Fibroblast of skin of back (primary cell): Measurements from ENCODE around the gene LCT.

Experiments
- DNase-seq: peaks from one replicate; pipeline ENCODE4 v3.0.0-alpha.2; 2013

The LCT gene

DNA sequence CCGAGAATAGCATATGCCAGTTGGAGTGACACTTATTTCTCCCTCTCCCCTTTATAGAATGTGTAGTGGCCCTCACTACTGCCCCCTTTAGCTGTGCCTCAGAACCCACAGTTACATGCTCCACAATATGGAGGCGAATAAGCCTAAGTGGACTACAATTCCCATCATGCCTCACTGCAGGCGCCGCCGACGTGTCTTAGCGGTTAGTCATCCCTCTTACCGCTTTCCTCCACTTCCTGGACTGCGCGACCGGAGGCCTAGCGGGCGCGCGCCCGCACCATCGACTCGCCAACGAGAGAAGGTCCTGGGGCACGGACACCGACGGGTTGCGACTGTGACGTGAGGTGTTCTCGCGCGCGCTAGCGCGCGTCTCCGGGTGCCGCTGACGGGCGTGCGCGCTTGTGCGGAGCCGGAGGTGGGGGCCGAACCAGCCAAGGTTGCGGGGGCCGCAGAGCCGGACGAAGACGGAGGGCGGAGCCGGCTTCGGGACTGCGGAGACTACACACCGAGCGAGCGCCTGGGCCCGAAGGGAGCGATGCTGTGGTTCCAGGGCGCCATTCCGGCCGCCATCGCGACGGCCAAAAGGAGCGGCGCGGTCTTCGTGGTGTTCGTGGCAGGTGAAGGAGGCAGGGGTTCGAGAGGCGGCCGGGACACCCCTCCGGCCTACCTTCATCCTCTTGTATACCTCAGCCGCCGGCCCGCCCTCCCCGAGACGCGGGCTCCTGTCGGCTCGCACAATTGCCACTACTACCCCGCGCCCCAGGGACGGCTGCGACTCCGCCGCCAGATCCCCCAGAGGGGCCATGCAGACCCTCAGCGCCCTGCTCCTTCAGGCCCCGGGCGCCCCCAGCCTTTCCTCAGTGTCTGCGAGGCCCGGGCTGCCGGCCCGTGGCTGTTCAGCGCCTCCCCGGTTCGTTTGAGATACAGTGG lies 95.3 kb downstream of the LCT start, which contains the start of gene UBXN4:
Gene UBXN4, plus strand, starts transcription at position 461 of the 930 bp plus-strand sequence. Its CDS starts 75 bp downstream, at position 536.
- peak; percentile 99 for DNase-seq

DNA sequence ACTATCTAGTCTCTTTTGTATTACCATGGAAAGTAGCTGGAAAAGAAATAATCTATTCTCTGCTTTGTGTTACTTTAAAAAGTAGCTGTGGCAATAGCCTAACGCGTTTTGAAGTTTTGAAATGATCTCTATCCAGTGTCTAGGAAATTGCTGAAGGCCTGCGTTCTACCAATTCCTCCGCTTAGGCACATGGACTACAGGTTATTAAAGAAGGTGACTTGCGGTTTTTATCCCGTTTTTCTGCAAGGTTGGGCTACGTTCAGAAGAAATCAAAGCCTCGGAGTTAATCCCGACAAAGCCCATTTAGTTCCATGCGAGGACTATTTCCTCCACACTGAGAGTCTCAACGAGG lies 96.0 kb downstream of the LCT start:
- DNase-seq, result no peak

DNA sequence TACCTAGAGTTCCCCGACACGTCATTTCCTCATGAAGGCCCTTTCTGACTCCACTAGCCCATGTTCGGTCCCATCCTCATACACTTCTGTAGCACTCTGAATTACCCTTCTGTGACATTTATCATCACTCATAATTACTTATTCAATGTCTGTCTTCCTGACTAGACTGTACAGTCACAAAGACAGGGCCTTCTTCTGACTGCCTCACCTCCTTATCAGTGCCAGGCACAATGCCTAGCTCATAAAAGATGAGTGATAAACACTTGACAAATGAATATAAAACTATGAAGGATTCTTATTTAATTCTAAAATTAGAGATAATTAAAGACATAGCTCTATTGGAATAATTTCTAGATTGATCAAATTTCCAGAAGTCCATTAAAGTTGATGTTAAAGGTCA lies 96.8 kb downstream of the LCT start:
- DNase-seq, result no peak
